Sigmoid colon (tissue), 4 donors: ENCODE data around the gene GRB10.

Experiments
- CTCF ChIP-seq, 4 experiments: fragments of 450-650 bp in 3 of 4; fragments of 200-600 bp in 1 of 4; IDR thresholded peaks; one replicate each; pipeline ENCODE4 v1.5.1; 2016 to 2019; ENCODE audit warnings: antibody characterized with exemption in 4 of 4, mild to moderate bottlenecking in 3 of 4, moderate library complexity in 2 of 4
- EP300 ChIP-seq, 4 donors: sonication (generic); formaldehyde crosslinking; IDR thresholded peaks; one replicate each; pipeline ENCODE4 v1.6.1; 2017; ENCODE audit warnings: antibody characterized with exemption in 4 of 4
- POLR2A ChIP-seq, 2 donors: fragments of 450-650 bp; IDR thresholded peaks; one replicate each; pipeline ENCODE4 v1.6.1; 2016; ENCODE audit warnings: antibody characterized with exemption in 2 of 2, mild to moderate bottlenecking in 2 of 2, moderate library complexity in 2 of 2
- POLR2AphosphoS5 ChIP-seq, 4 donors: sonication (generic); formaldehyde crosslinking; IDR thresholded peaks; one replicate each; pipeline ENCODE4 v1.6.1; 2017; ENCODE audit warnings: antibody characterized with exemption in 4 of 4

- no peak for TF ChIP-seq CTCF (IDR thresholded peaks at IDR 0.05)
- TF ChIP-seq POLR2AphosphoS5 (IDR thresholded peaks at IDR 0.05): no peak
- no peak for TF ChIP-seq POLR2A (IDR thresholded peaks at IDR 0.05)
- no peak for TF ChIP-seq EP300 (IDR thresholded peaks at IDR 0.05)
These were observed 174.3 kb downstream of the GRB10 start for GRCh38 chr7:50608196-50608906.
